Measurements from ENCODE around the gene UGT1A8.

The UGT1A8 gene

DNA sequence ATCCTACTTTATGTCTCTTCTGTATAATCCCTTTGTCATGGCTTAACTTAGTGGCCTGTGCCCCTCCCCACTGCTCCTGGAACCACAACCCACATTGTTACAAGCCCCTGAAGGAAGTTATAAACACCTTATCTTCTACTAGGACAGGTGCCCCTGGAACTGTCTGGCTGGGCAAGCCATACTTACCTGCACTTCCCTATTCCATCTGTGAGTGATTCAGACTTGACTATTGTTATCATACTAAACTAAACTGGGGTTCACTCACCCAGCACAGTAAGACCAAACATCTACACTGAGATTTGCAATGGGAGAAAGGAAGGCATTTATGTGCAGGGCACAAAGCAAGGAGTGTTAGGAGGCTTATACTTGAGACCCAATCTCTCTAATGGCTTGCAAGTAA is 71.6 kb downstream of the UGT1A8 start:
- Histone ChIP-seq H3K36me3 (no peaks in the 10 kb centered on the region), H3K4me1 (ENCODE audit: control insufficient read depth in 1 of 2, insufficient read depth in 1 of 2, low read depth in 1 of 2, low read length in 1 of 2) (no peaks in the 10 kb centered on the region), H3K4me3 (ENCODE audit: low read depth in 1 of 2, low read length in 1 of 2) (no peak overlapping the region), H3K9me3 (no peaks in the 10 kb centered on the region), H3K27ac (no peak overlapping the region), H3K27me3 (peaks cover 5% of the 10 kb centered on the region)
- TF ChIP-seq, protein P1, sequence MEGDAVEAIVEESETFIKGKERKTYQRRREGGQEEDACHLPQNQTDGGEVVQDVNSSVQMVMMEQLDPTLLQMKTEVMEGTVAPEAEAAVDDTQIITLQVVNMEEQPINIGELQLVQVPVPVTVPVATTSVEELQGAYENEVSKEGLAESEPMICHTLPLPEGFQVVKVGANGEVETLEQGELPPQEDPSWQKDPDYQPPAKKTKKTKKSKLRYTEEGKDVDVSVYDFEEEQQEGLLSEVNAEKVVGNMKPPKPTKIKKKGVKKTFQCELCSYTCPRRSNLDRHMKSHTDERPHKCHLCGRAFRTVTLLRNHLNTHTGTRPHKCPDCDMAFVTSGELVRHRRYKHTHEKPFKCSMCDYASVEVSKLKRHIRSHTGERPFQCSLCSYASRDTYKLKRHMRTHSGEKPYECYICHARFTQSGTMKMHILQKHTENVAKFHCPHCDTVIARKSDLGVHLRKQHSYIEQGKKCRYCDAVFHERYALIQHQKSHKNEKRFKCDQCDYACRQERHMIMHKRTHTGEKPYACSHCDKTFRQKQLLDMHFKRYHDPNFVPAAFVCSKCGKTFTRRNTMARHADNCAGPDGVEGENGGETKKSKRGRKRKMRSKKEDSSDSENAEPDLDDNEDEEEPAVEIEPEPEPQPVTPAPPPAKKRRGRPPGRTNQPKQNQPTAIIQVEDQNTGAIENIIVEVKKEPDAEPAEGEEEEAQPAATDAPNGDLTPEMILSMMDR (IDR thresholded peaks at IDR 0.05): no peak

DNA sequence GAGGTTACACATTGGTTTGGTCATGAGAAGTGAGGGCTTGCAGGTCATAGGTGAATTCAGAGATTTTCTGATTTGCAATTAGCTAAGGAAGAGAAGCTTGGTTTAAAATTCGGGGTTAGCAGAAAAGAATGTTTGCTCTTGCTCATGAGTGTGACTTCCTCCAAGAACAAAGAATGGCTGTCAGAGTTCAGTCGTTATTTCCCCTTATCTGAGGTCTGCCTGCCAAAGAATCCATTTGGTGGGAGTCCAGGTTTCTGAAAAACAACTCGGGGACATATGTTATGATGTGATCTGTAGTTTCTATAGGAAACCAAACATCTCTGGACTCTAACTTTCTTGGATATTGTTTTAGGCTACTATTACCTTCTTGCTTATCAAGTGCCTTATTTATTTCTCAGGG is 72.1 kb downstream of the UGT1A8 start:
- Histone ChIP-seq H3K27ac (no peak overlapping the region), H3K4me1 (ENCODE audit: control insufficient read depth in 1 of 2, insufficient read depth in 1 of 2, low read depth in 1 of 2, low read length in 1 of 2) (no peaks in the 10 kb centered on the region), H3K9me3 (no peaks in the 10 kb centered on the region), H3K27me3 (peaks cover 5% of the 10 kb centered on the region), H3K36me3 (no peaks in the 10 kb centered on the region), H3K4me3 (ENCODE audit: low read depth in 1 of 2, low read length in 1 of 2) (no peak overlapping the region)
- TF ChIP-seq, protein P1 (IDR thresholded peaks at IDR 0.05): no peak

DNA sequence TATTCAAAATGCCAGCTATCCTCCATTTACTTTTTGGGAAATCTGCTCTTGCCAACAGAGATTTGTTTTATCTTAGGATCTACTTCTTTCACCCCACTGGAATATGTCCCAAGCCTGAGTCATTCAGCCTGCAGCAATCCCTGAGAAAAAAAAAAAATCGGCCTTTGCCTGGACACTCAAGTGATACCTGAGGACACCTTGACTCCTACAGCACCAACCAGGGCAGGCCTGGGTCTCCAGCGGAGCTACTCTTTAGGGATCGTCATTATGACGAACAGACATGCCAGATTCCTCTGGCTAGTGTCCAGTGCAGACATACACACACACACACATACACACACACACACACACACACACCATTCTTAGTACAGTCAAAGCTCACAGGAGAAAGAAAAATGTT is 73.0 kb downstream of the UGT1A8 start:
- Histone ChIP-seq H3K4me3 (ENCODE audit: low read depth in 1 of 2, low read length in 1 of 2) (no peak overlapping the region), H3K4me1 (ENCODE audit: control insufficient read depth in 1 of 2, insufficient read depth in 1 of 2, low read depth in 1 of 2, low read length in 1 of 2) (no peaks in the 10 kb centered on the region), H3K27me3 (peaks cover 5% of the 10 kb centered on the region), H3K27ac (no peak overlapping the region), H3K36me3 (no peaks in the 10 kb centered on the region), H3K9me3 (no peaks in the 10 kb centered on the region)
- TF ChIP-seq, protein P1 (IDR thresholded peaks at IDR 0.05): no peak

DNA sequence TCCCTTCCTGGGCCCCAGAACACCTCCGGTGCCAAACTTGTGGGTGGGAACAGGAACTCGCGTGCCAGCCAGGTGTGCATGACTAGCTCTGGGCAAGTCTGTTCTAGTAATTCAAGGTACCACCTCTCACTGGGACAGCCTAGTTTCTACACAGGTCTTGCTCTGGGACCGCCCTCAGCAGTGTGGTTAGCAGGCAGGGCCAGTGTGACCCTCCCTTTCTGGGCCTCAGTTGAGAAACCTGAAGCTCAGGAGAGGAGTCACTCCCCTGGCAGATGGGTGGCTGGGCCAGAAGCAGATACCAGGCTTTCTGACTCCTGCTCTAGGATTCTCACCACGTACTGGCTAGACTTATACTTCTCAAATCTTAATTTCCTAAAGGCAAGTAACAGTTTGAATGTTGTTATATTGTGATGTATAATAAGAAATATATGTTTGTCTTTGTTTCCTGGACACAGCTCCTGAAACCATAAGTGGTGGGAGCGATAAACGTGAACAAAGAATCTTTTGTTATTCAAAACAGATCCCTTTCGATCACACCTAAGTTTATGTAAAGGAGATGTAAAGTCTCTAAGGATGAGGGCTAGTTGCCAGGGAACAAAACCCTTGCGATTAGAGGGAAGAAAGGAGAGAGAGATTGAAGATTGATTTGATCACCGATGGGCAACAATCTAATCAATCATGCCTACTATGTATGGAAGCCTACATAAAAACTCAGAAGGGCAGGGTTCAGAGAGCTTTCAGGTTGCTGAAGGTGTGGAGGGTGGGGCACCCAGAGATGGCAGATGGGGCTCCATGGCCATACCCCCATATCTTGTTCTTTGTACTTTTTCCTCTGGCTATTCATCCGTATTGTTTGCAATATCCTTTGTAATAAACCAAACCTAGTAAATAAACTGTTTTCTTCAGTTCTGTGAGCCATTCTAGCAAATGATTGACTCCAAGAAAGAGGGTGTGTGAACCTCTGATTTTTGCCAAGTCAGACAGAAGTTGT is 74.3 kb downstream of the UGT1A8 start:
- Histone ChIP-seq H3K4me3 (ENCODE audit: low read depth in 1 of 2, low read length in 1 of 2) (no peak overlapping the region), H3K36me3 (no peaks in the 10 kb centered on the region)
- TF ChIP-seq, protein P1 (IDR thresholded peaks at IDR 0.05): no peak

DNA sequence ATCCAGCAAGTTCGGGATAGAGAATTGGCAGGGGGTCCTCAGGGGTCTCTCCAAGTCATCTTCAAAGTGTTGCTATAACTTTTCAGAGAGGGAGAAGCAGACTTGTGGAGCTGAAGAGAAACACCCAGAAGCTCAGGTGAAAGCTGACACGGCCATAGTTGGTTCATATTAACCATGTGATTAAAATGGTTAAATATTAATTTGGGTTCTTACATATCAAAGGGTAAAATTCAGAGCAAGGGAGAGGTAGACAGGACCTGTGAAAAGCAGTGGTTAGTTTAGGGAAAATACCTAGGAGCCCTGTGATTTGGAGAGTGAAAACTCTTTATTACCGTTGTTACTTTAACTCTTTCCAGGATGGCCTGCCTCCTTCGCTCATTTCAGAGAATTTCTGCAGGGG is 75.2 kb downstream of the UGT1A8 start, which contains the start of gene UGT1A6:
Gene UGT1A6, plus strand, starts transcription at position 243 of the 400 bp plus-strand sequence. Its CDS starts 115 bp downstream, at position 358.
- TF ChIP-seq, protein P1 (IDR thresholded peaks at IDR 0.05): no peak
- Histone ChIP-seq H3K27me3 (no peaks in the 10 kb centered on the region), H3K36me3 (no peaks in the 10 kb centered on the region), H3K4me1 (ENCODE audit: control insufficient read depth in 1 of 2, insufficient read depth in 1 of 2, low read depth in 1 of 2, low read length in 1 of 2) (no peaks in the 10 kb centered on the region), H3K27ac (no peak within 1 kb of the TSS), H3K9me3 (no peaks in the 10 kb centered on the region), H3K4me3 (ENCODE audit: low read depth in 1 of 2, low read length in 1 of 2) (no peak within 1 kb of the TSS)

More for the DNA sequence above, 74.3 kb downstream of the UGT1A8 start:
- Histone ChIP-seq H3K4me1 (ENCODE audit: control insufficient read depth in 1 of 2, insufficient read depth in 1 of 2, low read depth in 1 of 2, low read length in 1 of 2) (no peaks in the 10 kb centered on the region), H3K27me3 (peaks cover 1% of the 10 kb centered on the region), H3K9me3 (no peaks in the 10 kb centered on the region), H3K27ac (no peak overlapping the region)

Data from neutrophil (primary cell).